MM.1S (cell line): ENCODE measurements around the gene GRK1.

Source experiments
- DNase-seq: peaks from one replicate; pipeline ENCODE4 v3.0.0-alpha.2; 2015
- H2AFZ ChIP-seq: fragments of 300-600 bp; sonication (generic); 2 replicates; pipeline ENCODE4 v1.6.0; 2016; ENCODE audit warnings: antibody characterized with exemption, low read length
- H3F3A ChIP-seq: fragments of 300-600 bp; sonication (generic); 2 replicates; pipeline ENCODE4 v1.6.1; 2016; ENCODE audit warnings: mild to moderate bottlenecking, antibody characterized with exemption, low read length, moderate library complexity, mixed read lengths; ENCODE audit not compliant: insufficient read depth
- H3K27ac ChIP-seq: fragments of 300-600 bp; sonication (generic); 2 replicates; pipeline ENCODE4 v1.5.1; 2016; ENCODE audit warnings: mild to moderate bottlenecking, low read length
- H3K27me3 ChIP-seq: fragments of 300-600 bp; sonication (generic); replicated peaks from 2 replicates; pipeline ENCODE4 v1.6.0; 2016; ENCODE audit warnings: low read length; ENCODE audit not compliant: insufficient read depth
- H3K36me3 ChIP-seq: fragments of 300-600 bp; sonication (generic); replicated peaks from 2 replicates; pipeline ENCODE4 v1.6.1; 2016; ENCODE audit warnings: mild to moderate bottlenecking, low read length, mixed read lengths; ENCODE audit not compliant: insufficient read depth
- H3K4me1 ChIP-seq: fragments of 300-600 bp; sonication (generic); 2 replicates; pipeline ENCODE4 v1.6.1; 2016; ENCODE audit warnings: low read length, mixed read lengths
- H3K4me2 ChIP-seq: fragments of 300-600 bp; sonication (generic); 2 replicates; pipeline ENCODE4 v1.6.0; 2016; ENCODE audit warnings: low read depth, low read length
- H3K4me3 ChIP-seq: fragments of 300-600 bp; sonication (generic); 2 replicates; pipeline ENCODE4 v1.5.1; 2016; ENCODE audit warnings: low read length, mixed read lengths
- H3K79me2 ChIP-seq: fragments of 300-600 bp; sonication (generic); 2 replicates; pipeline ENCODE4 v1.6.1; 2016; ENCODE audit warnings: mixed run types, low read length, mixed read lengths
- H3K9ac ChIP-seq: fragments of 300-600 bp; sonication (generic); 2 replicates; pipeline ENCODE4 v1.6.1; 2016; ENCODE audit warnings: low read length, mixed read lengths
- H3K9me2 ChIP-seq: fragments of 300-600 bp; sonication (generic); replicated peaks from 2 replicates; pipeline ENCODE4 v1.6.1; 2016; ENCODE audit warnings: mild to moderate bottlenecking, low read length, mixed read lengths; ENCODE audit not compliant: insufficient read depth
- H3K9me3 ChIP-seq: fragments of 300-600 bp; sonication (generic); replicated peaks from 2 replicates; pipeline ENCODE4 v1.6.1; 2016; ENCODE audit warnings: mild to moderate bottlenecking, low read length, mixed read lengths; ENCODE audit not compliant: insufficient read depth
- H4K20me1 ChIP-seq: fragments of 300-600 bp; sonication (generic); 2 replicates; pipeline ENCODE4 v1.6.1; 2016; ENCODE audit warnings: mild to moderate bottlenecking, low read length, moderate library complexity, mixed read lengths; ENCODE audit not compliant: insufficient read depth
- CTCF ChIP-seq: fragments of 300-600 bp; sonication (generic); IDR thresholded peaks from 2 replicates; pipeline ENCODE4 v1.5.1; 2016; ENCODE audit warnings: antibody characterized with exemption, low read length, mixed read lengths
- EZH2 ChIP-seq: fragments of 300-600 bp; sonication (generic); optimal IDR thresholded peaks from 2 replicates; pipeline ENCODE3; 2017; ENCODE audit warnings: low read depth, mild to moderate bottlenecking, antibody characterized with exemption, low read length, mixed read lengths
- EZH2phosphoT487 ChIP-seq: fragments of 300-600 bp; sonication (generic); IDR thresholded peaks from 2 replicates; pipeline ENCODE4 v1.6.1; 2018; ENCODE audit warnings: antibody characterized with exemption, low read length

GRK1 gene

GRCh38 chr13:113770441-113770840 is 103.4 kb downstream of the GRK1 start:
- H3K27me3 ChIP-seq = no peaks in the 10 kb centered on the region
- H3K9me2 ChIP-seq = no peaks in the 10 kb centered on the region
- no peaks in the 10 kb centered on the region for H4K20me1 ChIP-seq
- 0 out of 2 replicates have a peak, but pooled peaks cover 4% of the 10 kb centered on the region for H3F3A ChIP-seq
- H3K4me2 ChIP-seq = no peak overlapping the region
- no peak for TF ChIP-seq CTCF
- no peak for TF ChIP-seq EZH2phosphoT487
- no peak for TF ChIP-seq EZH2
- H3K4me1 ChIP-seq = peaks cover 24% of the 10 kb centered on the region
- no peaks in the 10 kb centered on the region for H3K79me2 ChIP-seq
- no peak for DNase-seq
- H3K36me3 ChIP-seq = no peaks in the 10 kb centered on the region
- H3K9ac ChIP-seq = no peak overlapping the region
- no peak overlapping the region for H2AFZ ChIP-seq
- no peak overlapping the region for H3K4me3 ChIP-seq
- H3K27ac ChIP-seq = no peak overlapping the region
- no peaks in the 10 kb centered on the region for H3K9me3 ChIP-seq

GRCh38 chr13:113770937-113771336 is 103.9 kb downstream of the GRK1 start:
- Histone ChIP-seq H3K27ac (no peak overlapping the region), H3K27me3 (no peaks in the 10 kb centered on the region), H3K4me2 (no peak overlapping the region), H4K20me1 (no peaks in the 10 kb centered on the region), H3K9ac (no peak overlapping the region), H2AFZ (no peak overlapping the region), H3K4me3 (no peak overlapping the region), H3K9me2 (no peaks in the 10 kb centered on the region), H3F3A (peaks cover 9% of the 10 kb centered on the region; the same call in 1 of the 2 replicates), H3K9me3 (no peaks in the 10 kb centered on the region), H3K79me2 (no peaks in the 10 kb centered on the region), H3K4me1 (peaks cover 29% of the 10 kb centered on the region), H3K36me3 (no peaks in the 10 kb centered on the region)
- TF ChIP-seq EZH2 (no peak), EZH2phosphoT487 (no peak), CTCF (no peak)
- no peak for DNase-seq

GRCh38 chr13:113771709-113772331 is 104.8 kb downstream of the GRK1 start:
- peak; percentile 39 for DNase-seq
- Histone ChIP-seq H3F3A (peaks cover 17% of the 10 kb centered on the region; the same call in 1 of the 2 replicates), H3K36me3 (no peaks in the 10 kb centered on the region), H3K79me2 (no peaks in the 10 kb centered on the region), H3K4me1 (peaks cover 36% of the 10 kb centered on the region), H3K27ac (peak overlapping the region; percentile 8; the same call in 1 of the 2 replicates), H3K27me3 (no peaks in the 10 kb centered on the region), H3K9me2 (no peaks in the 10 kb centered on the region), H2AFZ (no peak overlapping the region), H3K9me3 (no peaks in the 10 kb centered on the region), H3K4me2 (no peak overlapping the region), H4K20me1 (no peaks in the 10 kb centered on the region), H3K9ac (no peak overlapping the region), H3K4me3 (no peak overlapping the region)
- TF ChIP-seq CTCF (no peak), EZH2phosphoT487 (no peak), EZH2 (no peak)
